ENCODE data around the gene FBXO17.

GRCh38 chr19:38924388-38924787 is 51.2 kb downstream of the FBXO17 start:
- TF ChIP-seq CTCF (IDR thresholded peaks at IDR 0.05; ENCODE audit: low read depth, low read length) (no peak), POLR2A (IDR thresholded peaks at IDR 0.05; ENCODE audit: extremely low read depth, insufficient read length) (no peak), MAX (IDR thresholded peaks at IDR 0.05; ENCODE audit: low read depth, low read length) (no peak), MYC (IDR thresholded peaks at IDR 0.05; ENCODE audit: low read depth, low read length) (no peak)
